Measurements from ENCODE around the gene PDILT. TPM values are rescaled to one million over a fixed set of nuclear protein-coding genes. Genes with fewer than 3 reads are reported as not detected.

The PDILT gene
- total and polyA plus RNA-seq, 2 of the 8 experiments (the other 6 are each of a cell fraction or from before 2014, with no cell fraction given) = not detected

- TF ChIP-seq CHD7 (IDR thresholded peaks at IDR 0.05; ENCODE audit: insufficient replicate concordance, low read length) (no peak), CREB1 (IDR thresholded peaks at IDR 0.05) (no peak), ATF2 (IDR thresholded peaks at IDR 0.05; ENCODE audit: low read length) (no peak), TAF1 (IDR thresholded peaks at IDR 0.05; ENCODE audit: low read depth, low read length) (no peak), GABPA (IDR thresholded peaks at IDR 0.05; ENCODE audit: borderline replicate concordance, insufficient read depth, low read length) (no peak), RFX5 (IDR thresholded peaks at IDR 0.05; ENCODE audit: borderline replicate concordance, low read depth, low read length) (no peak), FOSL1 (IDR thresholded peaks at IDR 0.05; ENCODE audit: insufficient read depth, low read depth, low read length) (no peak), CHD1 (IDR thresholded peaks at IDR 0.05; ENCODE audit: low read depth, low read length) (no peak), NRF1 (IDR thresholded peaks at IDR 0.05; ENCODE audit: low read depth, low read length) (no peak), POU5F1 (IDR thresholded peaks at IDR 0.05; ENCODE audit: low read depth, low read length) (no peak), SUZ12 (IDR thresholded peaks at IDR 0.05; ENCODE audit: low read length) (no peak)
Observed at GRCh38 chr16:20334396-20334795, 70.1 kb downstream of the PDILT start (continued).

Data from H1 (cell line).